GM12878 (cell line): ENCODE results near the gene MRPS18A. TPM values are rescaled to one million over a fixed set of nuclear protein-coding genes. Genes with fewer than 3 reads are reported as not detected.

Source experiments
- ATF2 ChIP-seq: IDR thresholded peaks from 2 replicates; pipeline ENCODE4 v1.6.1; 2012; ENCODE audit warnings: low read length, inconsistent platforms
- BCL11A ChIP-seq: IDR thresholded peaks from 2 replicates; pipeline ENCODE4 v1.6.1; 2011; ENCODE audit warnings: low read depth, low read length
- BMI1 ChIP-seq: fragments of 450-650 bp; IDR thresholded peaks from 2 replicates; pipeline ENCODE4 v1.6.1; 2016; ENCODE audit warnings: mild to moderate bottlenecking, moderate library complexity, borderline replicate concordance
- CREM ChIP-seq: IDR thresholded peaks from 2 replicates; pipeline ENCODE4 v1.6.1; 2014; ENCODE audit warnings: antibody characterized with exemption, low read depth
- E2F8 ChIP-seq: fragments of 450-650 bp; IDR thresholded peaks from 2 replicates; pipeline ENCODE4 v1.6.1; 2018; ENCODE audit warnings: mild to moderate bottlenecking, low read depth, moderate library complexity; ENCODE audit not compliant: partially characterized antibody
- IRF5 ChIP-seq: fragments of 450-650 bp; IDR thresholded peaks from 2 replicates; pipeline ENCODE4 v1.6.1; 2017; ENCODE audit warnings: borderline replicate concordance
- PML ChIP-seq: IDR thresholded peaks from 2 replicates; pipeline ENCODE4 v1.6.1; 2012; ENCODE audit warnings: low read length, inconsistent platforms
- POLR2AphosphoS5 ChIP-seq: IDR thresholded peaks from 2 replicates; pipeline ENCODE4 v1.6.1; 2011; ENCODE audit warnings: mild to moderate bottlenecking, low read length, inconsistent platforms
- POU2F2 ChIP-seq: IDR thresholded peaks from 3 replicates; pipeline ENCODE4 v1.6.1; 2011; ENCODE audit warnings: low read depth, mild to moderate bottlenecking, low read length, borderline replicate concordance
- RELA ChIP-seq: fragments of 450-650 bp; IDR thresholded peaks from 2 replicates; pipeline ENCODE4 v1.8.0; 2014; ENCODE audit warnings: borderline replicate concordance; ENCODE audit not compliant: partially characterized antibody
- ZBED1 ChIP-seq: IDR thresholded peaks from 2 replicates; pipeline ENCODE4 v1.6.1; 2016; ENCODE audit warnings: borderline replicate concordance
- polyA plus RNA-seq, 11 experiments: library from polyadenylated mRNA; depleted of rRNA in 4 of 11; unstranded in 6 of 11; stranded (reverse) in 5 of 11; fragments of >200 nt; fragmentation: Nextera tagmentation in 4 of 11; fragmentation: Illumina TruSeq in 1 of 11; extraction: Ambion mirVana in 4 of 11; extraction: Trizol in 1 of 11; gene quantifications; 1 replicate in 1 of 11; 2 replicates in 10 of 11; pipeline versions ENCODE4 v1.2.1 to v1.2.3, GENCODE V29; 2011 to 2016; ENCODE audit warnings: inconsistent platforms in 2 of 11, missing spikeins in 2 of 11, low read depth in 1 of 11
- total RNA-seq, 4 experiments: library from RNA; depleted of rRNA in 3 of 4; stranded (reverse); fragments of >200 nt in 3 of 4; fragmentation: Illumina TruSeq in 1 of 4; extraction: Trizol in 1 of 4; gene quantifications; 2 replicates each; pipeline versions ENCODE4 v1.2.1 to v1.2.3, GENCODE V29; 2013 to 2021
- TF ChIP-seq, protein P1 (sequence below): fragments of 150-350 bp; IDR thresholded peaks from 2 replicates; pipeline ENCODE4 v1.6.1; 2016; ENCODE audit warnings: low read depth, low read length
- TF ChIP-seq, protein P2 (sequence below): fragments of 450-650 bp; IDR thresholded peaks from 2 replicates; pipeline ENCODE4 v1.6.1; 2017; ENCODE audit warnings: antibody characterized with exemption, mild to moderate bottlenecking, moderate library complexity
- TF ChIP-seq, protein P3 (sequence below): IDR thresholded peaks from 2 replicates; pipeline ENCODE4 v1.6.1; 2011; ENCODE audit warnings: mild to moderate bottlenecking, low read depth, low read length, moderate library complexity; ENCODE audit not compliant: insufficient replicate concordance

The MRPS18A gene
- total and polyA plus RNA-seq, 10 of the 15 experiments (the other 5 are each of a cell fraction or from before 2014, with no cell fraction given): 66.3 to 158 (median 98.7) TPM

- no peak; the same call in 1 of the 2 replicates for TF ChIP-seq ATF2
- TF ChIP-seq BCL11A: no peak; the same call in 1 of the 2 replicates
- TF ChIP-seq CREM: peak; percentile 90
- TF ChIP-seq E2F8: no peak
- TF ChIP-seq, protein P1, sequence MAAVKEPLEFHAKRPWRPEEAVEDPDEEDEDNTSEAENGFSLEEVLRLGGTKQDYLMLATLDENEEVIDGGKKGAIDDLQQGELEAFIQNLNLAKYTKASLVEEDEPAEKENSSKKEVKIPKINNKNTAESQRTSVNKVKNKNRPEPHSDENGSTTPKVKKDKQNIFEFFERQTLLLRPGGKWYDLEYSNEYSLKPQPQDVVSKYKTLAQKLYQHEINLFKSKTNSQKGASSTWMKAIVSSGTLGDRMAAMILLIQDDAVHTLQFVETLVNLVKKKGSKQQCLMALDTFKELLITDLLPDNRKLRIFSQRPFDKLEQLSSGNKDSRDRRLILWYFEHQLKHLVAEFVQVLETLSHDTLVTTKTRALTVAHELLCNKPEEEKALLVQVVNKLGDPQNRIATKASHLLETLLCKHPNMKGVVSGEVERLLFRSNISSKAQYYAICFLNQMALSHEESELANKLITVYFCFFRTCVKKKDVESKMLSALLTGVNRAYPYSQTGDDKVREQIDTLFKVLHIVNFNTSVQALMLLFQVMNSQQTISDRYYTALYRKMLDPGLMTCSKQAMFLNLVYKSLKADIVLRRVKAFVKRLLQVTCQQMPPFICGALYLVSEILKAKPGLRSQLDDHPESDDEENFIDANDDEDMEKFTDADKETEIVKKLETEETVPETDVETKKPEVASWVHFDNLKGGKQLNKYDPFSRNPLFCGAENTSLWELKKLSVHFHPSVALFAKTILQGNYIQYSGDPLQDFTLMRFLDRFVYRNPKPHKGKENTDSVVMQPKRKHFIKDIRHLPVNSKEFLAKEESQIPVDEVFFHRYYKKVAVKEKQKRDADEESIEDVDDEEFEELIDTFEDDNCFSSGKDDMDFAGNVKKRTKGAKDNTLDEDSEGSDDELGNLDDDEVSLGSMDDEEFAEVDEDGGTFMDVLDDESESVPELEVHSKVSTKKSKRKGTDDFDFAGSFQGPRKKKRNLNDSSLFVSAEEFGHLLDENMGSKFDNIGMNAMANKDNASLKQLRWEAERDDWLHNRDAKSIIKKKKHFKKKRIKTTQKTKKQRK: no peak
- TF ChIP-seq, protein P2, sequence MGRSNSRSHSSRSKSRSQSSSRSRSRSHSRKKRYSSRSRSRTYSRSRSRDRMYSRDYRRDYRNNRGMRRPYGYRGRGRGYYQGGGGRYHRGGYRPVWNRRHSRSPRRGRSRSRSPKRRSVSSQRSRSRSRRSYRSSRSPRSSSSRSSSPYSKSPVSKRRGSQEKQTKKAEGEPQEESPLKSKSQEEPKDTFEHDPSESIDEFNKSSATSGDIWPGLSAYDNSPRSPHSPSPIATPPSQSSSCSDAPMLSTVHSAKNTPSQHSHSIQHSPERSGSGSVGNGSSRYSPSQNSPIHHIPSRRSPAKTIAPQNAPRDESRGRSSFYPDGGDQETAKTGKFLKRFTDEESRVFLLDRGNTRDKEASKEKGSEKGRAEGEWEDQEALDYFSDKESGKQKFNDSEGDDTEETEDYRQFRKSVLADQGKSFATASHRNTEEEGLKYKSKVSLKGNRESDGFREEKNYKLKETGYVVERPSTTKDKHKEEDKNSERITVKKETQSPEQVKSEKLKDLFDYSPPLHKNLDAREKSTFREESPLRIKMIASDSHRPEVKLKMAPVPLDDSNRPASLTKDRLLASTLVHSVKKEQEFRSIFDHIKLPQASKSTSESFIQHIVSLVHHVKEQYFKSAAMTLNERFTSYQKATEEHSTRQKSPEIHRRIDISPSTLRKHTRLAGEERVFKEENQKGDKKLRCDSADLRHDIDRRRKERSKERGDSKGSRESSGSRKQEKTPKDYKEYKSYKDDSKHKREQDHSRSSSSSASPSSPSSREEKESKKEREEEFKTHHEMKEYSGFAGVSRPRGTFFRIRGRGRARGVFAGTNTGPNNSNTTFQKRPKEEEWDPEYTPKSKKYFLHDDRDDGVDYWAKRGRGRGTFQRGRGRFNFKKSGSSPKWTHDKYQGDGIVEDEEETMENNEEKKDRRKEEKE: no peak
- TF ChIP-seq IRF5: peak; percentile 33; the same call in 1 of the 2 replicates
- TF ChIP-seq POLR2AphosphoS5: peak; percentile 53; the same call in 1 of the 2 replicates
- no peak for TF ChIP-seq PML
- TF ChIP-seq, protein P3, sequence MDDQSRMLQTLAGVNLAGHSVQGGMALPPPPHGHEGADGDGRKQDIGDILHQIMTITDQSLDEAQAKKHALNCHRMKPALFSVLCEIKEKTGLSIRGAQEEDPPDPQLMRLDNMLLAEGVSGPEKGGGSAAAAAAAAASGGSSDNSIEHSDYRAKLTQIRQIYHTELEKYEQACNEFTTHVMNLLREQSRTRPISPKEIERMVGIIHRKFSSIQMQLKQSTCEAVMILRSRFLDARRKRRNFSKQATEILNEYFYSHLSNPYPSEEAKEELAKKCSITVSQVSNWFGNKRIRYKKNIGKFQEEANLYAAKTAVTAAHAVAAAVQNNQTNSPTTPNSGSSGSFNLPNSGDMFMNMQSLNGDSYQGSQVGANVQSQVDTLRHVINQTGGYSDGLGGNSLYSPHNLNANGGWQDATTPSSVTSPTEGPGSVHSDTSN: no peak
- no peak for TF ChIP-seq POU2F2
- no peak for TF ChIP-seq RELA
- TF ChIP-seq ZBED1: peak; percentile 57; the same call in 1 of the 2 replicates
- TF ChIP-seq BMI1: no peak; the same call in 1 of the 2 replicates
Observed at GRCh38 chr6:43724914-43725642, 37.5 kb upstream of the MRPS18A start (continued).
